ENCODE measurements around the gene NWD2. TPM values are rescaled to one million over a fixed set of nuclear protein-coding genes. Genes with fewer than 3 reads are reported as not detected.

The NWD2 gene
- total RNA-seq, 1 donor from 2014 or later = 0.64 TPM

GRCh38 chr4:37455301-37456131 lies 211.0 kb downstream of the NWD2 start:
- no peak for DNase-seq (ENCODE audit: low spot score in 2 of 2)
- H3K9me3 ChIP-seq = no peaks in the 10 kb centered on the region
- no peaks in the 10 kb centered on the region for H3K4me1 ChIP-seq
- no peaks in the 10 kb centered on the region for H3K27me3 ChIP-seq
- H3K4me3 ChIP-seq = no peak overlapping the region
- H3K36me3 ChIP-seq = no peaks in the 10 kb centered on the region
- TF ChIP-seq CTCF (IDR thresholded peaks at IDR 0.05) = no peak
- intact Hi-C loops (cut with DNase I) = no loop called here
- H3K27ac ChIP-seq = no peak overlapping the region

- Histone ChIP-seq H3K4me3 (no peak overlapping the region), H3K9me3 (no peaks in the 10 kb centered on the region), H3K27me3 (no peaks in the 10 kb centered on the region), H3K36me3 (no peaks in the 10 kb centered on the region), H3K27ac (no peak overlapping the region), H3K4me1 (no peaks in the 10 kb centered on the region)
- DNase-seq (ENCODE audit: low spot score in 2 of 2) = no peak
- intact Hi-C loops (cut with DNase I) = no loop called here
- TF ChIP-seq CTCF (IDR thresholded peaks at IDR 0.05) = no peak
These were observed 217.3 kb downstream of the NWD2 start for GRCh38 chr4:37461801-37462200.

GRCh38 chr4:37463033-37463856 lies 218.7 kb downstream of the NWD2 start:
- no peak overlapping the region for H3K4me3 ChIP-seq

GRCh38 chr4:37464373-37465128 lies 220.0 kb downstream of the NWD2 start:
- intact Hi-C loops (cut with DNase I) = no loop called here
- H3K27me3 ChIP-seq = no peaks in the 10 kb centered on the region
- TF ChIP-seq CTCF (IDR thresholded peaks at IDR 0.05) = no peak
- no peak overlapping the region for H3K27ac ChIP-seq
- no peaks in the 10 kb centered on the region for H3K9me3 ChIP-seq
- H3K4me3 ChIP-seq = no peak overlapping the region
- H3K36me3 ChIP-seq = no peaks in the 10 kb centered on the region
- DNase-seq (ENCODE audit: low spot score in 2 of 2) = no peak
- H3K4me1 ChIP-seq = no peaks in the 10 kb centered on the region

More at GRCh38 chr4:37463033-37463856, 218.7 kb downstream of the NWD2 start:
- DNase-seq (ENCODE audit: low spot score in 2 of 2) = no peak
- TF ChIP-seq CTCF (IDR thresholded peaks at IDR 0.05) = no peak
- H3K36me3 ChIP-seq = no peaks in the 10 kb centered on the region
- intact Hi-C loops (cut with DNase I) = no loop called here
- H3K4me1 ChIP-seq = no peaks in the 10 kb centered on the region
- no peaks in the 10 kb centered on the region for H3K9me3 ChIP-seq
- H3K27me3 ChIP-seq = no peaks in the 10 kb centered on the region
- H3K27ac ChIP-seq = no peak overlapping the region

GRCh38 chr4:37465296-37465695 lies 220.8 kb downstream of the NWD2 start:
- no peak overlapping the region for H3K4me3 ChIP-seq
- no peaks in the 10 kb centered on the region for H3K27me3 ChIP-seq
- intact Hi-C loops (cut with DNase I) = no loop called here
- H3K9me3 ChIP-seq = no peaks in the 10 kb centered on the region
- H3K4me1 ChIP-seq = no peaks in the 10 kb centered on the region
- DNase-seq (ENCODE audit: low spot score in 2 of 2) = no peak
- no peaks in the 10 kb centered on the region for H3K36me3 ChIP-seq
- TF ChIP-seq CTCF (IDR thresholded peaks at IDR 0.05) = no peak
- H3K27ac ChIP-seq = no peak overlapping the region

Measured in ascending aorta (tissue), 2 donors.